Measurements from ENCODE around the gene LRSAM1. TPM values are rescaled to one million over a fixed set of nuclear protein-coding genes. Genes with fewer than 3 reads are reported as not detected.

The LRSAM1 gene
- total RNA-seq, 1 experiment from 2014 or later, result 25.8 TPM

DNA sequence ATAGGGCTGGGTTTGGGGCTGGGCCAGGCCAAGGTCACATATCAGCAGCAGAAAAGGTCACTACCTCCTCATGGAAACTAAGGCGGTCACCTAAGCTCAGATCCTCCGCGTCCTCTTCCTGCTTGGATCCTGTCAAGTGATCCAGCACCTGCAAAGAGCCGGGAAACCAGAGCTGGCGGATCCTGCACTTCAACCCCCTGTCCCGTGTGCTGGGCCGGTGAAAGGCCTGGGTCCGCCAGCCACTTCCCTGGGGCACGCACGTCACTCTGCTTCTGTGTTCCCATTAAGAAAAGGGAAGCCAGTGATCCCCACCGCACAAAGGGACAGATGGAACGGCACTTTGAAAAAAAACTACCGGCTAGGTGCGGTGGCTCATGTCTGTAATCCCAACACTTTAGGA lies 99.4 kb downstream of the LRSAM1 start:
- intact Hi-C loops (cut with micrococcal nuclease; ENCODE audit: unreplicated experiment), result no loop called here
- peaks cover 30% of the 10 kb centered on the region for H3K4me1 Mint-ChIP-seq (ENCODE audit: low read depth, unreplicated experiment)
- TF ChIP-seq, protein P1, sequence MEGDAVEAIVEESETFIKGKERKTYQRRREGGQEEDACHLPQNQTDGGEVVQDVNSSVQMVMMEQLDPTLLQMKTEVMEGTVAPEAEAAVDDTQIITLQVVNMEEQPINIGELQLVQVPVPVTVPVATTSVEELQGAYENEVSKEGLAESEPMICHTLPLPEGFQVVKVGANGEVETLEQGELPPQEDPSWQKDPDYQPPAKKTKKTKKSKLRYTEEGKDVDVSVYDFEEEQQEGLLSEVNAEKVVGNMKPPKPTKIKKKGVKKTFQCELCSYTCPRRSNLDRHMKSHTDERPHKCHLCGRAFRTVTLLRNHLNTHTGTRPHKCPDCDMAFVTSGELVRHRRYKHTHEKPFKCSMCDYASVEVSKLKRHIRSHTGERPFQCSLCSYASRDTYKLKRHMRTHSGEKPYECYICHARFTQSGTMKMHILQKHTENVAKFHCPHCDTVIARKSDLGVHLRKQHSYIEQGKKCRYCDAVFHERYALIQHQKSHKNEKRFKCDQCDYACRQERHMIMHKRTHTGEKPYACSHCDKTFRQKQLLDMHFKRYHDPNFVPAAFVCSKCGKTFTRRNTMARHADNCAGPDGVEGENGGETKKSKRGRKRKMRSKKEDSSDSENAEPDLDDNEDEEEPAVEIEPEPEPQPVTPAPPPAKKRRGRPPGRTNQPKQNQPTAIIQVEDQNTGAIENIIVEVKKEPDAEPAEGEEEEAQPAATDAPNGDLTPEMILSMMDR (IDR thresholded peaks at IDR 0.05; ENCODE audit: insufficient read depth in 1 of 2, low read depth in 1 of 2, low read length in 1 of 2, severe bottlenecking in 1 of 2, unreplicated experiment in 1 of 2), result no peak
- peaks cover 30% of the 10 kb centered on the region for H3K36me3 Mint-ChIP-seq (ENCODE audit: insufficient read depth, unreplicated experiment)
- no peak for DNase-seq
- POLR2A ChIA-PET, result no interaction called here
- no peak overlapping the region for H3K4me3 Mint-ChIP-seq (ENCODE audit: unreplicated experiment)
- H3K9me3 ChIP-seq, result no peaks in the 10 kb centered on the region
- H3K27ac Mint-ChIP-seq (ENCODE audit: unreplicated experiment), result no peak overlapping the region
- no peaks in the 10 kb centered on the region for H3K27me3 ChIP-seq (replicated peaks; ENCODE audit: control insufficient read depth, insufficient read depth, low read length)
- no TSS peak for BruUV-seq (replicated peaks)
- no peaks in the 10 kb centered on the region for H3K27me3 Mint-ChIP-seq (ENCODE audit: insufficient read depth, unreplicated experiment)
- no peaks in the 10 kb centered on the region for H3K9me3 Mint-ChIP-seq (ENCODE audit: unreplicated experiment)
- CTCF ChIA-PET, result no interaction called here
- no peak overlapping the region for H3K4me3 ChIP-seq (ENCODE audit: low read depth, low read length)
- H3K4me1 ChIP-seq, result peaks cover 20% of the 10 kb centered on the region
- H3K36me3 ChIP-seq (ENCODE audit: control insufficient read depth, insufficient read depth, low read length), result peaks cover 2% of the 10 kb centered on the region; the same call in 1 of the 2 replicates

Other genes starting within 250 kb of the LRSAM1 start
- gene GARNL3, start 186.7 kb upstream of the LRSAM1 start, total RNA-seq (2022), result 11.8 and 15.2 TPM in 2 replicates
- 141 and 144 TPM in 2 replicates for gene SLC2A8, start 54.3 kb upstream of the LRSAM1 start, total RNA-seq (2022)
- gene ZNF79, start 27.1 kb upstream of the LRSAM1 start, total RNA-seq (2022), result 9.2 and 9.3 TPM in 2 replicates
- gene RPL12, start 104 bp upstream of the LRSAM1 start, total RNA-seq (2022), result 1,592 and 1,641 TPM in 2 replicates
- gene STXBP1, start 160.8 kb downstream of the LRSAM1 start, total RNA-seq (2022), result 5.5 and 6.7 TPM in 2 replicates

All from Caco-2 (cell line).